PC-3 (cell line): Measurements from ENCODE around the gene CTAG1B.

ENCODE experiments used
- CTCF ChIP-seq: fragments of 300-600 bp; sonication (generic); conservative IDR thresholded peaks from 2 replicates; pipeline ENCODE4 v1.5.1; 2017; ENCODE audit warnings: antibody characterized with exemption, low read depth, mild to moderate bottlenecking, low read length
- EZH2 ChIP-seq: fragments of 300-600 bp; sonication (generic); IDR thresholded peaks from one replicate; pipeline ENCODE4 v1.6.1; 2017; ENCODE audit warnings: antibody characterized with exemption, mild to moderate bottlenecking, low read length; ENCODE audit not compliant: unreplicated experiment

- TF ChIP-seq CTCF: no peak
- no peak for TF ChIP-seq EZH2
Measured at GRCh38 chrX:154594491-154594890, 24.6 kb downstream of the CTAG1B start.
